ENCODE data around the gene DNAJB12. TPM values are rescaled to one million over a fixed set of nuclear protein-coding genes. Genes with fewer than 3 reads are reported as not detected.
"Not testable (repeated sequence)": the region's sequence is repeated elsewhere in the genome, so short reads cannot be mapped to it uniquely, and the experiment has no call there.

Gene DNAJB12
- total RNA-seq, 2 experiments from 2014 or later, result 31.8 to 34.5 TPM

GRCh38 chr10:72348282-72348681 lies 6.4 kb downstream of the DNAJB12 start:
- ChIA-PET POLR2A (interaction anchor here (0.7 kb wide), 1 partner anchor 302 kb away, joined by 3 read pairs; no protein-coding TSS in a partner anchor), CTCF (interaction anchor here (0.7 to 5.0 kb wide), 3 partner anchors 11 to 486 kb away, joined by 3 to 21 read pairs (median 3); no protein-coding TSS in a partner anchor)
- no peaks in the 10 kb centered on the region for H3K9me3 Mint-ChIP-seq
- no peak overlapping the region for H3K4me3 Mint-ChIP-seq
- no peaks in the 10 kb centered on the region for H3K27me3 Mint-ChIP-seq
- peaks cover 39% of the 10 kb centered on the region for H3K4me1 Mint-ChIP-seq
- peaks cover 23% of the 10 kb centered on the region for H3K36me3 Mint-ChIP-seq (ENCODE audit: low read depth)
- no peak for DNase-seq
- H3K27ac Mint-ChIP-seq, result no peak overlapping the region

GRCh38 chr10:72346117-72346516 lies 8.6 kb downstream of the DNAJB12 start:
- POLR2A ChIA-PET, H3K27ac Mint-ChIP-seq, DNase-seq, H3K4me3 Mint-ChIP-seq, H3K27me3 Mint-ChIP-seq, H3K9me3 Mint-ChIP-seq: not testable (repeated sequence)
- CTCF ChIA-PET, result interaction anchor here (0.6 to 1.4 kb wide), 3 partner anchors 148 to 670 kb away, joined by 3 read pairs; no protein-coding TSS in a partner anchor
- H3K4me1 Mint-ChIP-seq, result peaks cover 26% of the 10 kb centered on the region
- H3K36me3 Mint-ChIP-seq (ENCODE audit: low read depth), result peaks cover 16% of the 10 kb centered on the region

GRCh38 chr10:72344932-72345331 lies 9.8 kb downstream of the DNAJB12 start:
- ChIA-PET CTCF (interaction anchor here (0.5 to 1.6 kb wide), 8 partner anchors 9 to 725 kb away, joined by 3 to 8 read pairs (median 4); partner anchors contain the start of gene DNAJB12), POLR2A (interaction anchor here (0.5 kb wide), 1 partner anchor 319 kb away, joined by 3 read pairs; no protein-coding TSS in a partner anchor)
- no peak overlapping the region for H3K4me3 Mint-ChIP-seq
- DNase-seq, result no peak
- H3K36me3 Mint-ChIP-seq (ENCODE audit: low read depth), result peaks cover 25% of the 10 kb centered on the region
- peak overlapping the region; percentile 75 for H3K27ac Mint-ChIP-seq
- peaks cover 35% of the 10 kb centered on the region for H3K4me1 Mint-ChIP-seq
- H3K9me3 Mint-ChIP-seq, result no peaks in the 10 kb centered on the region
- no peaks in the 10 kb centered on the region for H3K27me3 Mint-ChIP-seq

- peaks cover 21% of the 10 kb centered on the region for H3K36me3 Mint-ChIP-seq (ENCODE audit: low read depth)
- no peak for DNase-seq
- CTCF ChIA-PET, result interaction anchor here (0.9 to 2.0 kb wide), 5 partner anchors 9 to 216 kb away, joined by 3 to 6 read pairs (median 6); partner anchors contain the start of gene DNAJB12
- no peak overlapping the region for H3K27ac Mint-ChIP-seq
- peaks cover 23% of the 10 kb centered on the region for H3K4me1 Mint-ChIP-seq
- POLR2A ChIA-PET, result no interaction called here
- H3K9me3 Mint-ChIP-seq, result no peaks in the 10 kb centered on the region
- no peaks in the 10 kb centered on the region for H3K27me3 Mint-ChIP-seq
- no peak overlapping the region for H3K4me3 Mint-ChIP-seq
These were observed 11.8 kb downstream of the DNAJB12 start for GRCh38 chr10:72342911-72343310.

GRCh38 chr10:72340510-72341261 lies 14.0 kb downstream of the DNAJB12 start:
- H3K9me3 Mint-ChIP-seq, result no peaks in the 10 kb centered on the region
- no peak overlapping the region for H3K4me3 Mint-ChIP-seq
- peak; percentile 81 for DNase-seq
- CTCF ChIA-PET, result interaction anchor here (0.6 to 4.0 kb wide), 9 partner anchors 9 to 252 kb away, joined by 3 to 20 read pairs (median 3); partner anchors contain the start of genes DNAJB12 and SPOCK2
- H3K27ac Mint-ChIP-seq, result no peak overlapping the region
- H3K27me3 Mint-ChIP-seq, result no peaks in the 10 kb centered on the region
- H3K36me3 Mint-ChIP-seq (ENCODE audit: low read depth), result peaks cover 34% of the 10 kb centered on the region
- H3K4me1 Mint-ChIP-seq, result peaks cover 43% of the 10 kb centered on the region
- POLR2A ChIA-PET, result no interaction called here

- CTCF ChIA-PET, result interaction anchor here (0.8 to 4.9 kb wide), 16 partner anchors 11 to 383 kb away, joined by 3 to 35 read pairs (median 6); partner anchors contain the start of genes DDIT4 and DNAJB12
- H3K9me3 Mint-ChIP-seq, result no peaks in the 10 kb centered on the region
- peaks cover 61% of the 10 kb centered on the region for H3K4me1 Mint-ChIP-seq
- POLR2A ChIA-PET, result no interaction called here
- DNase-seq, result no peak
- no peak overlapping the region for H3K4me3 Mint-ChIP-seq
- H3K27me3 Mint-ChIP-seq, result no peaks in the 10 kb centered on the region
- H3K27ac Mint-ChIP-seq, result no peak overlapping the region
- H3K36me3 Mint-ChIP-seq (ENCODE audit: low read depth), result peaks cover 44% of the 10 kb centered on the region
These were observed 16.5 kb downstream of the DNAJB12 start for GRCh38 chr10:72338180-72338579.

GRCh38 chr10:72337722-72338121 lies 17.0 kb downstream of the DNAJB12 start:
- no peak for DNase-seq
- Mint-ChIP-seq H3K4me3 (no peak overlapping the region), H3K27ac (no peak overlapping the region), H3K36me3 (ENCODE audit: low read depth) (peaks cover 44% of the 10 kb centered on the region), H3K27me3 (no peaks in the 10 kb centered on the region), H3K4me1 (peaks cover 65% of the 10 kb centered on the region), H3K9me3 (no peaks in the 10 kb centered on the region)
- ChIA-PET POLR2A (no interaction called here), CTCF (interaction anchor here (0.8 to 4.9 kb wide), 39 partner anchors 12 to 441 kb away, joined by 3 to 35 read pairs (median 6); partner anchors contain the start of genes ANAPC16, ASCC1, DDIT4 and DNAJB12)

GRCh38 chr10:72337039-72337629 lies 17.6 kb downstream of the DNAJB12 start:
- Mint-ChIP-seq H3K36me3 (ENCODE audit: low read depth) (peaks cover 44% of the 10 kb centered on the region), H3K4me1 (peaks cover 71% of the 10 kb centered on the region), H3K9me3 (no peaks in the 10 kb centered on the region), H3K27ac (peak overlapping the region; percentile 47), H3K27me3 (no peaks in the 10 kb centered on the region), H3K4me3 (no peak overlapping the region)
- POLR2A ChIA-PET, result no interaction called here
- peak; percentile 60 for DNase-seq
- CTCF ChIA-PET, result interaction anchor here (0.8 to 4.9 kb wide), 40 partner anchors 12 to 441 kb away, joined by 3 to 35 read pairs (median 6); partner anchors contain the start of genes ANAPC16, ASCC1, DDIT4 and DNAJB12

GRCh38 chr10:72336259-72337038 lies 18.3 kb downstream of the DNAJB12 start:
- Mint-ChIP-seq H3K27ac (peak overlapping the region; percentile 77), H3K4me3 (no peak overlapping the region), H3K9me3 (no peaks in the 10 kb centered on the region), H3K36me3 (ENCODE audit: low read depth) (peaks cover 41% of the 10 kb centered on the region), H3K4me1 (peaks cover 74% of the 10 kb centered on the region), H3K27me3 (no peaks in the 10 kb centered on the region)
- POLR2A ChIA-PET, result interaction anchor here (0.5 to 0.7 kb wide), 2 partner anchors 59 to 60 kb away, joined by 3 read pairs; no protein-coding TSS in a partner anchor
- no peak for DNase-seq
- CTCF ChIA-PET, result interaction anchor here (0.6 to 5.8 kb wide), 41 partner anchors 8 to 440 kb away, joined by 3 to 37 read pairs (median 6); partner anchors contain the start of genes ANAPC16, ASCC1, DDIT4 and DNAJB12

- Mint-ChIP-seq H3K9me3 (no peaks in the 10 kb centered on the region), H3K4me1 (peaks cover 74% of the 10 kb centered on the region), H3K4me3 (peak overlapping the region; percentile 49), H3K27ac (peak overlapping the region; percentile 90), H3K36me3 (ENCODE audit: low read depth) (peaks cover 36% of the 10 kb centered on the region), H3K27me3 (no peaks in the 10 kb centered on the region)
- ChIA-PET POLR2A (interaction anchor here (0.5 to 0.7 kb wide), 2 partner anchors 58 to 59 kb away, joined by 3 read pairs; no protein-coding TSS in a partner anchor), CTCF (interaction anchor here (0.6 to 5.8 kb wide), 21 partner anchors 9 to 304 kb away, joined by 3 to 37 read pairs (median 4); partner anchors contain the start of gene DDIT4)
- peak; percentile 63 for DNase-seq
These were observed 19.1 kb downstream of the DNAJB12 start for GRCh38 chr10:72335394-72336258.

GRCh38 chr10:72334825-72335393 lies 19.8 kb downstream of the DNAJB12 start:
- H3K4me3 Mint-ChIP-seq, result peak overlapping the region; percentile 33
- H3K27me3 Mint-ChIP-seq, result no peaks in the 10 kb centered on the region
- H3K9me3 Mint-ChIP-seq, result no peaks in the 10 kb centered on the region
- POLR2A ChIA-PET, result interaction anchor here (0.8 to 1.0 kb wide), 3 partner anchors 32 to 74 kb away, joined by 3 to 4 read pairs (median 3); no protein-coding TSS in a partner anchor
- peaks cover 32% of the 10 kb centered on the region for H3K36me3 Mint-ChIP-seq (ENCODE audit: low read depth)
- H3K4me1 Mint-ChIP-seq, result peaks cover 76% of the 10 kb centered on the region
- CTCF ChIA-PET, result interaction anchor here (0.7 to 5.8 kb wide), 17 partner anchors 8 to 286 kb away, joined by 3 to 37 read pairs (median 4); partner anchors contain the start of gene DDIT4
- H3K27ac Mint-ChIP-seq, result peak overlapping the region; percentile 90
- DNase-seq, result peak; percentile 92
